Activated T-cell treated with anti-CD3 and anti-CD28 coated beads for 4 hours (primary cell): ENCODE measurements around the gene NUP98.
"Not testable (repeated sequence)": the region's sequence is repeated elsewhere in the genome, so short reads cannot be mapped to it uniquely, and the experiment has no call there.

Experiments
- DNase-seq: peaks from one replicate; pipeline ENCODE4 v3.0.0-alpha.2; 2020

Gene NUP98

DNA sequence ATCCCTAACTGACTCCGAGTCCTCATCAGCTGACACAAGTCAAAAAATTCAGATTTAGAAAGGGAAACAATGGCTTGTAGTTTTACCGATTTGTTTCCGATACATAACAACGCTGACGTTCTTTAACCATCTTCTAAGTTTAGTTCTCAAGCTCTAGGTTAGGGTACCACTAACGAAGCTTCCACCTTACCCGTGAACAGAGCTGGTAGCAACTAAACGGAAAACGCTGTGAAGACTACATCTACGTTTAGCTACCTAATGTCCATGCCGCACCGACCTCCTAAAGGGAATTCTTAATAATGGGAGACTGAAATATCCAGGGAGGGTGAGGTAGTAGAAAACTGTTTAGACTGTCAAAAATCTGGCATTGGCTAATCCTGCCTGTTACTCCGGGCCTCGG lies 1.0 kb downstream of the NUP98 start:
- DNase-seq: no peak

GRCh38 chr11:3796002-3796311 lies 1.4 kb downstream of the NUP98 start:
- no peak for DNase-seq

- no peak for DNase-seq
Observed at GRCh38 chr11:3795131-3796001, 2.0 kb downstream of the NUP98 start.

GRCh38 chr11:3794387-3794786 lies 3.0 kb downstream of the NUP98 start:
- not testable (repeated sequence) for DNase-seq

DNA sequence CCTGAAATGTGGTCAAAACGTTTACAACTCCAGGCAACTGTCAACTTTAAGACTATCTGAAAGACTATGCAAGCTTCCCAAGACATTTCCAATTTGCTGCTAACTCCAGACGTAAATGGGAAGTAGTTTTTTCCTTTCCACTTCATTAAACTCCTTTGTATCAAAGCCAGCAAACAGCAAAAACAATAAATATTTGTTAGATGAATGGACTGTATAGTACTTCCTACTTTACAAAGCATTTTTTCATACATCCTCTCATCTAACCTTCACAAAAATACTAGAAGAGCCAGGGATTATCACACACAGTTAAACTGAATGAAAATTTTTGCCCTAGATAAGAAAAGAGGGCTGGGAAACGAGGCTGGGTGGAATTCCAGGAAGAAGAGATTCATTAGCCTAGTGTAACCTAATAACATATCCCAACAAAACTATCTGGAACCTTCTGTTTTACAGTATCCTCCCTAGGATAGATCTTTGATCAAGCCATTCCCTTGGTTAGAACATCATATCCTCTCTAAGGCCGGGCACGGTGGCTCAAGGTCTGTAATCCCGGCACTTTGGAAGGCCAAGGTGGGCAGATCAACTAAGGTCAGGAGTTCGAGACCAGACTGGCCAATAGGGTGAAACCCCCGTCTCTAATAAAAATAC lies 10.4 kb downstream of the NUP98 start:
- DNase-seq: no peak

DNA sequence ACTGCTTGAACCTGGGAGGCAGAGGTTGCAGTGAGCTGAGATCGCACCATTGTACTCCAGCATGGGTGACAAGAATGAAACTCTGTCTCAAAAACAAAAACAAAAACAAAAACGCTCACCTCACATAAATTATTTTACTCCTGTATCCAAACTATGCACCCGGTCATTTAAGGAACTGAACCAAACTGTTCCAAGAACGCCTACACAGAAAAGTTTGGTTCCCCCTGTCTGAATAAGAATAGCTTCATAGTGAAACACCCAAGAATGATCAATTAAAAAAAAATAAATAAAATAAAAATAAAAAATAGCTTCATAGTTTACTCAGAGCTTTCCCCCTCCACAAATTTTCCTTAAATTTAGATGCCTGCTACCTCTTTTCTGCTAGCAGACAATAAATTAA lies 13.7 kb downstream of the NUP98 start:
- no peak for DNase-seq

DNA sequence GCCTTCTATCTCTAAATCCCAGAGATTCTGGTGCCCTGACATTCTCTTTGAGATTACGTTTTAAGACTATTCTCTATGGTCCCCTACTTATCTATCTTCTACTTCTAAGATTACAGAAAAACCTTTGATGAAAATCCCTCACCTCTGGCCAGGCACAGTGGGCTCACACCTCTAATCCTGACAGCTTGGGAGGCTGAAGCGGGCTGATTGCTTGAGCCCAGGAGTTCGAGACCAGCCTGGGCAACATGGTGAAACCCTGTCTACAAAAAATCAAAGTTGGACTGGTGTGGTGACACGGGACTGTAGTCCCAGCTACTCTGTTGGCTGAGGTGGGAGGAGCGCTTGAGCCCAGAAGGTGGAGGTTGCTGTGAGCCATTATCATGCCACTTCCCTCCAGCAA lies 14.4 kb downstream of the NUP98 start:
- DNase-seq: no peak

DNA sequence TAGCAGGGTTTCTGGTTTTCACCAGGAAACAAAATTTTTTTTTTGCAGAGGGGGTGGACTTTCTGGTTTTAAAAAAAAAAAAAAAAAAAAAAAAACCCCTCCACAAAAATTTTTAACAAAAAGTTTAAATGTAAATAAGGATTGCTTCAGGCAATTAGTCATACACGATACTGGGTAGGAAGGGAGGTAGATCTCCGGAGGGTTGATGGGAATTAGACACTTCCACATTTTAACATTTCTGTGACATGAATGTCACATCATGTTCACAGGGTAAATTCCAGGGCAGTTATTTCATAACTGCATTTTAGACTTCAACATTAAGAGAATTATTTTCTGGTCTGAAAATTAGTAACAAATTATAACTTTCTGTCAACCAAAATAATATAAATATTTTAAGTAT lies 15.9 kb downstream of the NUP98 start:
- no peak for DNase-seq

DNA sequence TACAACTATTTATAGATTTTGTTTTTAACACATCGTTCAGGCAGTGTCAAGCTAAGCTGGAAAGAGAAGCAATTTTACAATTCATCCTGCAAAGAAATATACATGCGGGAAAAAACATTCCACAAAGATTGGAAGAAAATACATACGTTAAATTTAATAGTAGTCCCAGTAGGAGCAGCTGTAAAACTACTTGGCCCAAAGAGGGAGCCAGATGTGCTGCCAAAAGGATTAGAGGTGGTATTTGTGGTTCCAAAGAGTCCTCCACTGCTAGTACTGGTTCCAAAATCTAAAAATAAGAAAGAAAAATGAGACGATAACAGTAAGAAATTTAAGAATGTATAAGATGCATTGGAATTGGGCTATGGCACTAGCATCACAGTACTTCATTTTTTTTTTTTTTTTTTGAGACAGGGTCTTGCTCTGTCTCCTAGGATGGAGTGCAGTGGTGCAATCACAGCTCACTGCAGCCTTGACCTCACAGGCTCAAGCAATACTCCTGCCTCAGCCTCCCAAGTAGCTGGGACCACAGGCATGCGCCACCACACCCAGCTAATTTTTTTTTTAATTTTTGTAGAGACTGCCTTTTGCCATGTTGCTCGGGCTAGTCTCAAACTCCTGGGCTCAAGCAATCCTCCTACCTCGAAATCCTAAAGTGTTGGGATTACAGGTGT lies 21.5 kb downstream of the NUP98 start:
- DNase-seq: no peak

DNA sequence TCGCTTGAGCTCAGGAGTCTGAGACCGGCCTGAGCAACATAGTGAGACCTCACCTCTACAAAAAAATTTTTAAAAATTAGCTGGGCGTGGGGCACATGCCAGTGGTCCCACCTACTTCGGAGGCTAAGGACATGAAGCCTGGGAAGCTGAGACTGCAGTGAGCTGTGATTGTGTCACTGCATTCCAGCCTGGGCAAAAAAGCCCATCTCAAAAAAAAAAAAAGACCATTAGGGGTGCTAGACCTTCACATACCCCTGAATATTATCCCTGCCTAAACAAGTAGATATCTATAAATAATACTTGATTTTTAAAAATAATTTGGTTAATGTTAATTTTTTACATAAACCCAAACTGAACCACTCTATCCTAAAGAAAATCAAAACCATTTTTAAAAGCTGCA lies 24.2 kb downstream of the NUP98 start:
- DNase-seq: no peak

GRCh38 chr11:3767536-3767935 lies 29.8 kb downstream of the NUP98 start:
- no peak for DNase-seq

DNA sequence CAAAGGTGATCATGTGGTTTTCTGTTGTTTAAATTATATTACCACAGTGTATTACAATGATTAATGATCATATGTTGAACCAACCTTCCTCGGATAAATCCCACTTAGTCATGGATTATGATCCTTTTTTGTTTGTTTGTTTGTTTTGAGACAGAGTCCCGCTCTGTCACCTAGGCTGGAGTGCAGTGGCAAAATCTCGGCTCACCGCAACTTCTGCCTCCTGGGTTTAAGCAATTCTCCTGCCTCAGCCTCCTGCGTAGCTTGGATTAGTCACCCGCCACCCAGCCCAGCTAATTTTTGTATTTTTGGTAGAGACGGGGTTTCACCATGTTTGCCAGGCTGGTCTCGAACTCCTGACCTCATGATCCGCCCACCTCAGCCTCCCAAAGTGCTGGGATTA lies 30.5 kb downstream of the NUP98 start:
- not testable (repeated sequence) for DNase-seq

DNA sequence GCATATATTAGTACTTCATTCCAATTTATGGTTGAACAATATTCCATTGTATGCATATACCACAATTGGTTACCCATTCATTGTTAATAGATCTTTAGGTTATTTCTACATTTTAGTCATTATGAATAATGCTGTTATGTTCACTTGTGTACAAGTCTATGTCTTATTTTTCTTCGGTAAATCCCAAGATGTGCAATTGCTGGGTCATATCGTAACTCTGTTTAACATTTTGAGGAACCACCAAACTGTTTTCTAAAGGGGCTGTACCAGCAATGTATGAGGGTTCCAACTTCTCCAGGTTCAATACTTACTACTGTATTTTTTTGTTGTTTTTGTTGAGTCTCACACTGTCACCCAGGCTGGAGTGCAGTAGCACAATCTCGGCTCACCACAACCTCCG lies 33.1 kb downstream of the NUP98 start:
- no peak for DNase-seq

DNA sequence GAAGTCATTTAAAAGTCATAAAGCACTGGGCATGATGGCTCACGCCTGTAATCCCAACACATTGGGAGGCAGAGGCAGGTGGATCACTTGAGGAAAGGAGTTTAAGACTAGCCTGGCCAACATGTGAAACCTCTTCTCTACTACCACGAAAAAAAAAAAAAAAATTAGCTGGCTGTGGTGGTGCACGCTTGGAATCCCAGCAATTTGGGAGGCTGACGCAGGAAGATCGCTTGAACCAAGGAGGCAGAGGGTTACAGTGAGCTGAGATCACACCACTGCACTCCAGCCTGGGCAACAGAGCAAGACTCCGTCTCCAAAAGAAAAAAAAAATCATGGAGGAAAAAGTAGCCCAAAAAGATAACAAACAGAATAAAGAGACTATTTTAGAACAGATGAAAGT lies 42.2 kb downstream of the NUP98 start:
- DNase-seq: no peak

GRCh38 chr11:3753110-3753509 lies 44.2 kb downstream of the NUP98 start:
- DNase-seq: no peak

GRCh38 chr11:3747704-3748103 lies 49.6 kb downstream of the NUP98 start:
- no peak for DNase-seq

- no peak for DNase-seq
Observed at GRCh38 chr11:3745161-3745560, 52.2 kb downstream of the NUP98 start.

DNA sequence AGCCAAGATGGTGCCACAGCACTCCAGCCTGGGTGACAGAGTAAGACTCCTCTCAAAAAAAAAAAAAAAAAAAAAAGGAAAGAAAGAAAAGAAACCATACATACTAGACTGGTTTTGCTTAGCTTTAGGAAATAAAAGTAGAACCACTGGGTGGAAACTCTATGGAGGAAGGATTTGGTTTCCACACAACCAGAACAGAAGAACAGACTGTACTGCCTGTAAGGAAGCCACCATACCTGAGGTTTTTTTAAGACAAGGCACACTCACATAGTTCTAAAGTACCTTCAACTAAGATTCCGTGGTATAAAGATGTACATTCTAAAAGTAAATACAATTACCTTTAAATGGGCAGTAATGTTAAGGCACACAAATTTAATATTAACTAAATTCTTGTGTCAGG lies 58.6 kb downstream of the NUP98 start:
- no peak for DNase-seq

DNA sequence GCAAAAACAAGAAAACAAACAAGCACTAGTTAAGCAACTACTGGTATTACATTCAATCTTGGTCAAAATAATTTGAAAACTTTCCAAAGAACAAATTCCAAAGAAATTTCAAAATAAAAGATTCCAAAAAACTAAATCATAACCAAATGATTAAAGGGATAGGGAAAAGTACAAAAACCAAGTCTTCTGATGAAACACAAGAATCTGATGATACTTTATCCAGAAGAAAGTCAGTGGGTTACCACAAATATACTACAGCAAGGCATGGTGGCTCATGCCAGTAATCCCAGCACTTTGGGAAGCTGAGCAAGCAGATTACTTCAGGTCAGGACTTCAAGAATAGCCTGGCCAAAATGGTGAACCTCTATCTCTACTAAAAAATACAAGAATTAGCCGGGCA lies 59.1 kb downstream of the NUP98 start:
- DNase-seq: no peak

GRCh38 chr11:3737386-3737933 lies 59.9 kb downstream of the NUP98 start:
- DNase-seq: no peak

DNA sequence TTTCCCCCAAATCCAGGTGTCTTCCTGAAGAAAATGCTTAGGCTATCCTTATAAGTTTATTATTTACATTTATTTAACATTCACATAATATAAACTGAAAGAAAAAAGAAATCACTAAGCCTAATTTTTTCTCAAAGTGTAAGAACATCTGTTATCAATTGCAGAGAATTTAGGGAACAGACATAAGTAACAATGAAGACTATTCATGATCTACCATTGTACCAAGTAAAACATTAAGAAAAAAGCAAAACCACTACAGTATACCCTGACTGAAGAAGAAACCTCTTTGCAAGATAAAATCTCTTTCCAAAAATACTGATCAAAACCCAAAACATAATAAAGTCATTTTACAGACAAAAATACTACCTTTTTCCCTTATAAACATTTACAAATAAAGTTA lies 60.5 kb downstream of the NUP98 start:
- DNase-seq: no peak

GRCh38 chr11:3735827-3736226 lies 61.5 kb downstream of the NUP98 start:
- DNase-seq: no peak

- no peak for DNase-seq
Observed at GRCh38 chr11:3732671-3733436, 64.5 kb downstream of the NUP98 start.
